Kidney capillary endothelial cell (primary cell): ENCODE data around the gene NPTX1.
A peak's percentile ranks its signal among the peaks of the same experiment; 100 is the strongest.

ENCODE experiments used
- DNase-seq: peaks from one replicate; pipeline ENCODE4 v3.0.0-alpha.2; 2018; ENCODE audit warnings: low spot score

Gene NPTX1, protein sequence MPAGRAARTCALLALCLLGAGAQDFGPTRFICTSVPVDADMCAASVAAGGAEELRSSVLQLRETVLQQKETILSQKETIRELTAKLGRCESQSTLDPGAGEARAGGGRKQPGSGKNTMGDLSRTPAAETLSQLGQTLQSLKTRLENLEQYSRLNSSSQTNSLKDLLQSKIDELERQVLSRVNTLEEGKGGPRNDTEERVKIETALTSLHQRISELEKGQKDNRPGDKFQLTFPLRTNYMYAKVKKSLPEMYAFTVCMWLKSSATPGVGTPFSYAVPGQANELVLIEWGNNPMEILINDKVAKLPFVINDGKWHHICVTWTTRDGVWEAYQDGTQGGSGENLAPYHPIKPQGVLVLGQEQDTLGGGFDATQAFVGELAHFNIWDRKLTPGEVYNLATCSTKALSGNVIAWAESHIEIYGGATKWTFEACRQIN

DNA sequence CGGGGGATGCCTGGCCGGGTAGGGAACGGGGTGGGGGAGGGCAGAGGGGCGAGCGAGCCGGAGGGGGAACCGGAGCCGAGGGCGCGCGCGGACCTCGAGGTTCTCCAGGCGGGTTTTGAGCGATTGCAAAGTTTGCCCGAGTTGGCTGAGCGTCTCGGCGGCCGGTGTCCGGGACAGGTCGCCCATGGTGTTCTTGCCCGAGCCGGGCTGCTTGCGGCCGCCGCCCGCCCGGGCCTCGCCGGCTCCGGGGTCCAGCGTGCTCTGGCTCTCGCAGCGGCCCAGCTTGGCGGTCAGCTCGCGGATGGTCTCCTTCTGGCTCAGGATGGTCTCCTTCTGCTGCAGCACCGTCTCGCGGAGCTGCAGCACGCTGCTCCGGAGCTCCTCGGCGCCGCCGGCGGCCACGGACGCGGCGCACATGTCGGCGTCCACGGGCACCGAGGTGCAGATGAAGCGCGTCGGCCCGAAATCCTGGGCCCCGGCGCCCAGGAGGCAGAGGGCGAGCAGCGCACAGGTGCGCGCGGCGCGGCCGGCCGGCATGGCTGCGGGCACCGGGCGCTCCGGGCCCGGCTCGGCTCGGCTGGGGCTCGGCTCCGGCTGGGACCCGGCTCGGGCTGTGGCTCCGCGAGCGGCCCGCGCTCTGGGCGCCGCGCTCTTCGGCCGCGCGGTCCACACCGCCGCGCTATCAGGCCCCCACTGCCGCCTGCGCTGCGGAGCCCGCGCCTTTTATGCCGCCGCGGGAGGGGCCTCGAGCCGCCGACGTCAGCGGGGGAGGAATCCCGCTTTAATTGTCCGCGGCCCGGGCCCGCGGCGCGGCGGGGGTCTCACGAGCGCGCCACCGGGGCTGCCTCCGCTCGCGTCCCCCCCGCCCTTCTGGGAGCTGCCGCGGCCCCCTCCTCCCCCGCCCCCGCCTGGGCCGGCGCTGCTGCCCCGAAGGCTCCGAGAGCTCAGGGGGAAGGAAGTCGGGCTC, at the start of gene NPTX1:
Gene NPTX1, minus strand, starts transcription at position 698 of the 967 bp plus-strand sequence. Its CDS starts 161 bp downstream, at position 537.
- DNase-seq, result no peak

DNA sequence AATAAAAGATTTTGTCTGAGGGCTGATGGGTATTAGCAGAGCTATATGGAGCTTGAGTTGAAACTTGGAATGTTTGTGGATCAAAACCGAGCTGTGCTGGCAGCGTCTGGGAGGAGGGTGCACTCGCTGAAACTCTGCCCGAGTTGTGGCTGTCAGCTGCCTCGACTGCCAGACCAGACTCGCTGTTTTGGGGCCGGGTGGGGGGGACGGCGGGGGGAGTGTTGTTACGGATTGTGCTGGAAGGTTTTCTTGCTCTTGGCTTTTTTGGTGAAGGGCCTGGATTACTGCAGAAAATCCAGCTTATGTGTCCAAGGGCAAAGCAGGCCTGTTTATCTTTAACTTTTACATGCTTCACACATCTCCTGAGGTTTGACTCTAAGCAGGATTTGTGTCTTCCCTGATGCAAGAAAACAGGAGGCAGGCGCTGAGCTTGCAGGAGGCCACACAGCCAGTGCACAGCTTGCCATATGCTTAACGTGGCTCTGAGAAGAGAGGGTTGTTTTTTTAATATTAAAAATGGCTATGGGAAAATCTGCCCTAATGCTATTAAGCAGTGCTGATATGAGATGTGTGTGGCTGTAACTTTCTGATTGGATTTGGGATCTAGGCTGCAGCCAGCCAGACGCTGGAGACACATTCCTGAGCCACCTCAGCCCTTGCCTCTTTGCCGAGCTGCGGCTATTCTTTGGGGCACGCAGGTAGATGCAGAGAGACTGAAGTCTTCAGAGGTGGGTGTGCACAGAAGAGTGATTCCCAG, 47.7 kb upstream of the NPTX1 start:
- no peak for DNase-seq

DNA sequence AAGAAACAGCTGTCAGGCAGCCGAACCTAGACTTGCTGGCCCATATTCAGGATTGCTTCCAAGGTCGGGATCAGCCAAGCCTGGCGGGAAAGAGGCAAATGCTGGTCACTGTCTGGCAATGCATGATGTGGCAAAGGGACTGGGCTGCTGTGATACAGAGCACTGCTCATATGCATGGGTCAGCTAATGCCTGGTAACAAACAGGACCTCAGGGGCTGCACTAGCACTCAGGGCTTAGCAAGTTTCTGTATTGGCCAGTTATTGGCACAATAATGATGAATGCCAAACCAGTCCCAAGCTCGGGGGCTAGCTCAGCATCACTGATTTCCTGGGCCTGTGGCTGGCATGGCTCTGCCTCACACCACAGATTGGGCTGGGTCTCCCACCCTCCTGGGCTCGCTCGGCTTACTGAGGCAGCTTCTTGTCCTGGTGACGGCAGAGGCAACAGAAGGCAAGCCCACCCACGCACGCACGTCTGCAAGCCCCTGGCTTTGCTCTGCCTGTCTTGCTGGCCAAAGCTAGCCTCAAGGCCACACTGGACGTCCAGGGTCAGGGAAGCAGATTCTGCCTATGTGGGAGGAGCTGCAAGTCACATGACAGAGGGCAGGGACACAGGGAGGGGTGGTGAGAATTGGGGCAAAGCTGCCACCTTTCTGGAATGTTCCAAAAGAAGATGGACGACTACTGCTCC, 46.8 kb upstream of the NPTX1 start:
- DNase-seq, result no peak

DNA sequence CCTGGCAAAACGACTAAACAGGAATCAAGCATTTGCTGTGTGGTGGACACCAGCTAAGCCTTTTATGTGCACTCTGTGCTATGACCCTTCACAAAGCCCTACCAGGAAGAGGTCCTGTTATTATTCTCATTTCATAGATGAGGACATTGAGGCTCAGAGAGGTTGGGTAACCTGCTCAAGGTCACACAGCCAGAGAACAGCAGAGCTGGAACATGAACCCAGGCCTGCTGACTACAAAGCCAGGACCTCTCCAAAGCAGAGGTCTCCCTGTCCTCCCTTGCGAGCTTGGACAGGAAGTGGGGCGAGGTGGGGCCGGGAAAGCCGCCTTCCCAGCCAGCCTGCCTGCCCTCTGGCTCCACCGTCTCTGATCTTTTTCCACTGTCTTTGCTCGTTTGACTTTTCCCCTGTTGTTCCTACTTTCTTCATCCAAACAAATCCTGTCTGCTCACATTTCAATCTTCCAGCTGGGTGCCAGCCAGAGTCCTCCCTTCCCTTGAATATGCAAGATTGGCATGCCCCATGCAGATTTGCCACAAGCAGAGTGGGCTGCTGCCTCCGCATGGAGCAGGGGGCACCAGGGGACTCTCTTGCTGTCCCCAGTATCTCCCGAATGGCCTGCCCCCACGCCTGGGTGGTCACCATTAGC, 44.5 kb upstream of the NPTX1 start:
- DNase-seq, result no peak

DNA sequence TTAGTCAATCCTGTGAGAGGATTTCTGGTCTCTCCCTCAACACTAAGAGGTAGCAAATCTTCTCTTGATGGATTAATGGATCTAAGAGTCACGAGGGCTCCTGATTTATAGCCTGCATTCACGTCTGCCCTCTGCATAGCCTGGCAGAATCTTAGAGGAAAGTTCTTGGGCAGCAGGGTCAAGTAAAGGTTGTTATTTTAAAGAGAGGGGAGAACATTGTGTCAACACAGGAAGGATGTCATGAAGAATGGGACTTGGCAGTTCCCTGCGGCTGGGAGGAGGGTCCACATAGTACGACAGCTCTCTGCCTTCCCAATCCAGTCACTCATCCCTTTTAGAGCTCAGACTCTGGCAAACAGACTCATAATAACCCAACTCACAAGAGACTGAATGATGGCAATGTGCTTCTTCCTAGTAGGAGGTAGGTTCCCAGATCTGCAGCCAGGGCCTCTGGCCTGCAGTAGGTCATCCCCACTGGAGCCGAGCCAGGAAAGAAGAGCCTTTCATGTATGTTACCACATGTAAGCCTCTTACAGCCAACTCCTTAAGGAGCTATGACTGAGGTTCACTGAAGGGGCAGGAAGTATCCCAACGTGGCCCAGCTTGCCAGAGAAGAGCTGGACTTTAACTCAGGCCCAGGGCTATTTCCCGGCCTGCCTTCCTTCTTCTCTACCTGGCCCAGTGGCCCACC, 42.8 kb upstream of the NPTX1 start:
- DNase-seq, result no peak

DNA sequence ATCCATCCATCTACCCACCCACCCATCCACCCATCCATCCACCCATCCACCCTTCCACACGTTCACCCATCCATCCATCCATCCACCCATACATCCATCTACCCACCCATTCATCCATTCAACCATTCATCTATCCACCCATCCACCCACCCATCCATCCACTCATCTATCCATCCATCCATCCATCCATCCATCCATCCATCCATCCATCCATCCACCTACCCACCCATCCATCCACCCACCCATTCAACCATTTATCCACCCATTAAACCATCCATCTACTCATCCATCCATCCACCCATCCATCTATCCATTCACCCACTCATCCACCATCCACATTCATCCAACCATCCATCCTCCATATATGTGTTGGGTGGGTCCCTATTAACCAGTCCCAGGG, 42.0 kb upstream of the NPTX1 start:
- DNase-seq, result no peak

DNA sequence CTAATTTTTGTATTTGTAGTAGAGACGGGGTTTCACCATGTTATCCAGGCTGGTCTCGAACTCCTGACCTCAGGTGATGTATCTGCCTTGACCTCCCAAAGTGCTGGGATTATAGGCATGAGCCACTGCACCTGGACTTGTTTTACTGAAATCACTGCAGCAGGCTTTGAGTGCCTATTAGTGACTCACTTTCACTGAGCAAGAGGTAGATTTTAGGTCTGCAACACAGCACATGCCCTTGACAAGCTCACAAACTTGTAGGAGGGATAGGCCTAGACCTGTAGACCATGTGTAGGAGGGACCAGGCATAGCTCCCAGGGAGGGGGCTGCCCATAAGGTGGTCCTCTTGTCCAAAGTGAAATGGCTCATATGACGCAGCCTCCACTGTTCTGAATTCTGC, 41.2 kb upstream of the NPTX1 start:
- DNase-seq, result no peak

DNA sequence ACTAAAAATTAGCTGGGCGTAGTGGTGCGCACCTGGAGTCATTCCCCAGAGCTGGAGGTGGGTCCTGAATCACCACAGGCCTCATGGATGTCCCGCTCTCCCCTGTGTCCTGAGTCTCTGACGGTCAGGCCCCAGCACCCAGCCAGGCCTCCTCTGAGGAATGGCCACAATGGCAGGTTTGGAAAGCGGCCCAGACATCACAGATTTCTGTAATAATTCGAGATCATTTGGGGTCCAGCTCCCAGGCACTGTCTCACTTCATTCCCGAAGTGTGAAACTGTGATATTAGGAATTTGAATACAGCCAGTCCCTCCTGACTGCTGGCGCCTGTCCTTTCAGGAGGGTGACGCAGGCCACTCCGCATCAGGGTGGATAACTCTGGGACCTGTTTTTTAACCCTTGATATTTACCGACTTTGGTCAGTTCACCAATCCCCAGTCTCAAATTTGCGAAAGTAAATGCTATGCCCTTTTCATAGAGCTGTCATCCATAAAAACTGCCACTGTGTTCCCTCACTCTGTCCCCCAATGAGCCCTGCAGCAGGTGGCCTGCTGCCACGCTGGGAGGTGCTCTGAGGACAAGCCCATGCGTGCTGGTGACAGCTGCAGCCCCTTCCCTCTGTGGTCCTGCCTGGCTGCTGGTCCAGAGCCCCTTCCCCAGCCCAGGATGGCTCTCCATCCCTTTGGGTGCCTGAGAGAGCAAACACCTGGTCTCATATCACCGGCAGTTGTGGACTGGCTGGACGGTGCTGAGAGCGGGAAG, 39.9 kb upstream of the NPTX1 start:
- no peak for DNase-seq

DNA sequence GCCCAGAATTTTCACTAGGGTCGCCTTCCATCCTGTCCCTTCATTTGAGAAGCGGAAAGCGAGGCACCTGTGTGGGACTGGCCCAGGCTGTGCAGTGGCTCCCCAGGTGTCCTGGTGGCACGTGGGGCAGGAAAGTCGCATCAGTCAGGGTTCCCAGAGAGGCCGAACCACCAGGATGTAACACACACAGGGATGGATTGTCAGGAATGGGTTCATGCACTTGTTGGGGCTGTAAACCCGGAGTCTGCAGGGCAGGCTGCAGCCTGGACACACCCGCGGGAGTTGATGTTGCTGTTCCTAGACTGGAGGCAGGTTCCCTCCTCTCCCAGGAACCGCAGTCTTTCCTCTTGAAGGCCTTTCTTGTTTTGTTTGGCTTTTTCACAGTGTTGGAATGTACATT, 37.5 kb upstream of the NPTX1 start:
- DNase-seq, result no peak

DNA sequence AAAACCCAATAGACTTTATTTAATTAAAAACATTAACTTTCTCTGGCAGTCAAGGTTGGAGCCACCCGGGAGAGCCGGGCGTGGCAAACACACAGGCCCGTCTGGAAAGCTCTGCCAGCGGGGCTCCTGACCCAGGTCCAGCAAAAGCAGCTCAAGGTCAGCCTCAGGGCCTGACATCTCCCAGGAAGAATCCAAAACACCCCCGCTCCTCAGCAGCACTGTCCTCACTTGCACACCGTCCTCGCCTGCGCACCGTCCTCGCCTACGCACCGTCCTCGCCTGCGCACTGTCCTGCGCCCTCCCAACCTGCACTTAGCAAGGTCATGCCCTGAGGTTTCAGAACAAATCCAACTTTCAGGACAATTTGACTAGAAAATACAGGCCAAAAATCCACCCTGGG, 36.8 kb upstream of the NPTX1 start:
- no peak for DNase-seq

DNA sequence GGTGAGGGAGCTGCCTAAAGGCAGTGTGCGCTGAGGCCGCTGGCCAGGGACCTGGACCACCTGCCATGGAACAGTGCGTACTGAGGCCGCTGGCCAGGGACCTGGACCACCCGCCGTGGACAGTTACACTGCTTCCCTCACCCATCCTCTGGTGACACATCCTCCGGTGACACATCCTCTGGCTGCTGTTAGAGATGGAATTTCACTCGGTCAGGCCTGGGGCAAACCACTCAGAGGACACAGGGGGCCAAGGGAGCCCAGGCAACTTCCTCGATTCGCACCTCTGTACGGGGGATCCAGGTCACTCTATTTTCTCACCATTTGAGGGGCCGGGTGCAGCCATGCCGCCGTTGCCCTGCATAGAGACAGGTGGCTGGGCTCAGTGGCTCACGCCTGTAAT, 35.8 kb upstream of the NPTX1 start:
- DNase-seq, result no peak

DNA sequence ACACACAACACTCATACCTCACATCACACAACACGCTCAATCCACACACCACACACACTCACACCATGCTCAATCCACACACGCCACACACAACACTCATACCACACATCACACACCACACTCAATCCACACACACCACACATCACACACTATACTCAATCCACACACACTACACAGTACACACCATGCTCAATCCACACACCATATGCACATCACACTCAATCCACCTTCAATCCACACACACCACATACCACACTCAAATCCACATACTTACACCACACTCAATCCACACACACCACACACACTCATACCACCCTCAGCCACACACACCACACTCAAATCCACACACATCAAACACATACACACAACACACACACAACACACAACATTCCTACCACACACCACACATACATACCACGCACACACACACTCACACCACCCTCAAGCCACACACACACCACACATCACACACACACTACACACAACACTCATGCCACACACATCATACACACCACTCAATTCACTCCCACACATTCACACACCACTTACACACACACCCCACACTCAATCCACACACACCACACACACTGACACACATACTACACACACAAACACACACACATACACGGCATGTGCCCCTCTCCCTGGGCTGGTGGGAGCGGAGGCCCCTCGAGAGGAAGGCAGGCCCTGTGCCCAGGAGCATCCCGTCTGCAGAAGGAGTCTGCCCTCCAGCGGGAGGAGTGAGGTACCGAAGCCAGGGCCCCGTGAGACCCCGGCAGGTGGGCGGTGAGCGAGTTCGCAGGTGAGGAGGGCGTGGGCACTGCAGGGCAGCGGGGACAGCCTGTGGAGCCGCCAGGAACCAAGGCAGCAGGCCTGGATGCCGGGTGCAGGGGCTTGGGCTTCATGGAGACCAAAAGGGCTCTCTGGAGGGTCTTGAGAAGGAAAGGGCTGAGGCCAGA, 35.1 kb upstream of the NPTX1 start:
- DNase-seq, result no peak

DNA sequence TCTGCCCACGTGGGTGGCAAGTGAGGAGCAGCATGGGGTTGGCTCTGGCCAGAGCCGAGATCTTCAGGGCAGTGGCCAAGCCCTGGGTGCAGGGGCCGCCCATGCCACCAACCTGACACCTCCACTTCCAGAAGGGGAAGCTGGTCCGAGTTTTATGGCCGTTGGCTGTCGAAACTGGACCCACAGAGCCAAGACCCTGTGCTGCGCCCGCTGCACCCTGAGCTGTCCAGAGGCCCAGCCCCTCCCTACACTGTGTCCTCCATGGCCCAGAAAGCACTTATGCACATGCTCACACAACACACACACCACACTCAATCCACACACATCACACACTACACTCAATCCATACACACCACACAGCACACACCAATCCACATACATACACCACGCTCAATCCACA, 34.4 kb upstream of the NPTX1 start:
- no peak for DNase-seq

DNA sequence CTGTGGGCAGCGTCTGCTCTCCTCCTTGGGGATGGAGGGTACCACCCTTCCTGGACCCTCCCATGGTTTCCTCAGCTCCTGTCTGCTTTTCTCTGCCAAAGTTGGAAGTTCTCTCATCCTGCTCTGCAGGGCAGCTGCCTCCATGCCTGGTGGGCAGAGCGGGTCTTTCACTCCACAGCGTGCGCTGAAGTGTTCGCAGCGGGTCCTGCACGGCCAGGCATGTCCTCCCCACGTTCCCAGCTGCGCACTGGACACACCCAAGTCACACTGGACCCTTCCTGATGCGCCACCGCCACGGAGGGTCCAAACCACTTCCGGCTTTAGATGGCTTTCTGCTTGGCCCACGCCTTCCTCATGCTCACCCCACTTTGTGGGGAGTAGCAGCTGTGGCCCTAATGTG, 33.7 kb upstream of the NPTX1 start:
- no peak for DNase-seq

DNA sequence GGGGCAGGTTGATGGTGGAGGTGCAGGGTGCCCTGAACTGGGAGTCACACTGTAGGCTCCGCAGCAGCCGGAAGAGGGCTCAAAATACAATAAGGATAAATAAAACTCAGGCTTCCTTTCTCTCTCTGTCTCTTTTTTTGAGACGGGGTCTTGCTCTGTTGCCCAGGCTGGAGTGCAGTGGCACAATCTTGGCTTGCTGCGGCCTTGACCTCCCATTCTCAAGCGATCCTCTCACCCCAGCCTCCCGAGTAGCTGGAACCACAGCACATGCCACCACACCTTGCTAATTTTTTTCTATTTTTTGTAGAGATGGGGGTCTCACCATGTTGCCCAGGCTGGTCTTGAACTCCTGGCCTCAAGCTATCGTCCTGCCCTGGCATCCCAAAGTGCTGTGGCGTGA, 32.9 kb upstream of the NPTX1 start:
- DNase-seq, result no peak

DNA sequence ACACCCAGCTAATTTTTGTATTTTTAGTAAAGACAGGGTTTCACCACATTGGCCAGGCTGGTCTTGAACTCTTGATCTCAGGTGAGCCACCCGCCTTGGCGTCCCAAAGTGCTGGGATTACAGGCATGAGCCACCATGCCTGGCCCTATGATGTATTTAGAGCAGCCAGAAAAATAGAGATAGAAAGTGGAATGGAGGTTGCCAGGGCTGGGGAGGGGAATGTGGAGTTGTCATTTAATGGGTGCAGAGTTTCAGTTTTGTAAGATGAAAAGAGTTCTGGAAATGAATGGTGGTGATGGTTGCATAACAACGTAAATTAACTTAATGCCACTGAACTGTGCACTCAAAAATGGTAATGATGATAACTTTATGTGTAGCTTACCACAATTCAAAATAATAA, 31.6 kb upstream of the NPTX1 start:
- no peak for DNase-seq

DNA sequence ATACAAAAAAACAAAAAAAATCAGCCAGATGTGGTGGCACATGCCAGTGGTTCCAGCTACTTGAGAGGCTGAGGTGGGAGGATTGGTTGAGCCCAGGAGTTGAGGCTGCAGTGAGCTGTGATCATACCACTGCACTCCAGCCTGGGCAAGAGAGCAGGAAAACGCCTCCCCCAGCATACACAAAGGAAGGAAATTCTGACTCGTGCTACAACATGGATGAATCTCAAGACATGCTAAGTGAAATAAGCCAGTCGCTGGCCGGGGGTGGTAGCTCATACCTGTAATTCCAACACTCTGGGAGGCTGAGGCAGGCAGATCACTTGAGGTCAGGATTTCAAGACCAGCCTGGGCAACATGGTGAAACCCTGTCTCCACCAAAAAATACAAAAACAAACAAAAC, 30.8 kb upstream of the NPTX1 start:
- peak; percentile 36 for DNase-seq

DNA sequence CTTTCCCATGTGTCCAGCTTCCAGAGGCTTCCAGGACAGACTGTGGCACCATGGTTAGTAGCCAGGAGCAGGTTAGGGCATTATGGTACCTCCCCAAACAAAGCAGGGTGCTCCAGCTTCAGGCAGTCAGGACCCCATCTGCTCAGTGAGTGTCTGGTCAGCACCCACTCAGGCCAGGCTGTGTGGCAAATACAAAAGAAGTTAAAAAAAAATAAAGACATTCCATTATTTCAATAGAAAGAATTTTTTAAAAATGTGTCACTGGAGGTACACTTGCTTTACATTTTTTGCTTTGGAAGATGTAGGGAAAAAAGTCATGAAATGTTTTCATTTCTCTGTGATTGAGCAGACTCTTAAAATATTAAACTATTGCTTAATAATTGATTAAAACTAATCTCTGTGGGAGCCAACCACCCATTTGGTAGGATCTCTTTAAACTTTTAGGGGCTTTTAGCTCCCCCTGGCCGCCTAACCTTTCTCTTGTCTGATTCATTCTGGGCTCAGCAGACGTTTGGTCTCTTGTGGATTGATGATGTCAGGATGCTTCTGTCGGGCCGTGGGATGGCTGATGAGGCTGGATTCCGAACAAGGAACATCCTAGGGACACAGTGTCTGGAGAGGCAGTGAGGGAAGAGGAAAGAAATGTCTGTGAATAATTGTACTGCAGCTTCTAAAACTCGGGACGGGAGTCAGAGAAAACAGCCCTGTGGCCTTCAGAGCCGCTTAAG, 28.4 kb upstream of the NPTX1 start:
- peak; percentile 40 for DNase-seq
